Central memory CD8-positive, alpha-beta T cell (primary cell): ENCODE data around the gene OCA2.

Experiments used
- ATAC-seq: fragments of 150-1000 bp; cut with Tn5 transposase; replicated peaks from 2 replicates; pipeline ENCODE4 v1.10.0; 2022; ENCODE audit warnings: mild to moderate bottlenecking, moderate FRiP score, moderate number of reproducible peaks; ENCODE audit not compliant: poor library complexity, severe bottlenecking; ENCODE audit errors: extremely low read depth
- DNase-seq, 2 donors: peaks; one replicate each; pipeline ENCODE4 v3.0.0; 2021; ENCODE audit warnings: low spot score in 2 of 2
- H3K27ac Mint-ChIP-seq: one replicate; pipeline ENCODE4 v1.8.0; 2022; ENCODE audit warnings: low read depth, mild to moderate bottlenecking, moderate library complexity, mixed read lengths
- H3K27me3 Mint-ChIP-seq: one replicate; pipeline ENCODE4 v1.8.0; 2022; ENCODE audit warnings: mixed read lengths
- H3K36me3 Mint-ChIP-seq: one replicate; pipeline ENCODE4 v1.8.0; 2022; ENCODE audit warnings: mild to moderate bottlenecking, moderate library complexity, mixed read lengths; ENCODE audit not compliant: insufficient read depth
- H3K4me1 Mint-ChIP-seq: one replicate; pipeline ENCODE4 v1.8.0; 2022; ENCODE audit warnings: mixed read lengths
- H3K4me3 Mint-ChIP-seq: one replicate; pipeline ENCODE4 v1.8.0; 2022; ENCODE audit warnings: mild to moderate bottlenecking, moderate library complexity, mixed read lengths
- H3K9me3 Mint-ChIP-seq: one replicate; pipeline ENCODE4 v1.8.0; 2022; ENCODE audit warnings: mixed read lengths

The OCA2 gene

DNA sequence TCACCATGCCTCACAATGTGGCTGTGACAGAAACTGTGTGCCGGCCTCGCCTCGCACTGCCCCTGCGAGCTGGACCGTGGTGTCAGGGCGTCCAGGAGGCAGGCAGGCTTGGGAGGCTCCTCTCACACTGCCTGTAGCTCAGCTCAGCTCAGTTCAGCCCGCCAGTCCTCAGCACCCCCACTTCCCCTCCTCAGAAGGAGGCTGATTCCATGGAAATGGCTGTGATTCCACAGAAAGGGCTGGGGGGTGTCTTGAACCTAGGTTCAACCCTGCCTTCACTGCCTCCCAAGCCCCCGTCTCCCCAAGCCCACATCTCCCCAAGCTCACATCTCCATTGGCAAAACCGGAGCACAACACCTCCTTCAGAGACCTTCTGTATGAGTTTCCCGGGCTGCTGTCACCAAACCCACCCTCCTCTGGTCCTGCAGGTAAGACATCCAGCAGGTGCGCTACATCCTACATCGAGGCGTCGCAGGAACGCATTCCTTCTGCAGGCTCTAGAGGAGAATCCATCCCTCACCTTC lies 94.0 kb downstream of the OCA2 start:
- no peak for DNase-seq
- no peak for ATAC-seq
- Mint-ChIP-seq H3K27me3 (peaks cover 10% of the 10 kb centered on the region), H3K4me1 (no peaks in the 10 kb centered on the region), H3K9me3 (peaks cover 6% of the 10 kb centered on the region), H3K4me3 (no peak overlapping the region), H3K36me3 (no peaks in the 10 kb centered on the region), H3K27ac (no peak overlapping the region)

DNA sequence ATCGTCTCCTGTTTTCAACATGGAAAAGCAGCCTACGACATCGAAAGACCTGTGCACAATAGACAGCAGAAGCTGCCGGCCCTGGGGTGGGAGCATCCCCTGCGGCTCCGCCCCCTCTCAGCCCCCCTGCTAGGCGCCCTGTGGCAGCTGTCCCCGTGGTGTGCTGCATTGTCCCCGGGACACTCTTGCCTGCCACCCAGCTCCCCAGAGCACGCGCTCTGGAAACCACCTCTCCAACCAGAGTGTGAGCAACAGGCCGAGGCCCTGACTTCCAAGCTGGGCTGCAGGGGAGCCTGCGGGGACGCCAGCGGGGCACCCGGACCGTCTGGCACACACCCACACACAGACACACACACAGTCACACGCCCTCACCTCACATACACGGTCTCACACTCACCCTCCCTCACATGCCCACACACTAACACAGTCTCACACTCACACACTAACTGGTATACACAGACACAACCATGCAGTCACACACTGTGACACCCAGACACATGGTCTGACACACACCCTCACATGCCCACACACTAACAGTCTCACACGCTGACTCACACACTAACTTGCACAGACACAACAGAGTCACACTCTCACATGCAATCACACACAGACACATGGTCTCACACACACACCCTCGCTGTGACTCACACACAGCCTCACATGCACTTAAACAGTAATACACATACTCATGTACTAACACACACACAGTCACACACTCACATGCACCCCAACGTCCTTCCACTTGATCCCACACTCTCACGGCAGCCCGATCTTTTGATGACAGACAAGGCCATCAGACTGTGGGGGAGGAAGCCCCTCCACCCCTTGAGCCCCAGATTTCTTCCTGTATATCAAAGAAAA lies 94.7 kb downstream of the OCA2 start:
- Mint-ChIP-seq H3K27me3 (peaks cover 10% of the 10 kb centered on the region), H3K9me3 (peaks cover 6% of the 10 kb centered on the region), H3K4me3 (no peak overlapping the region), H3K27ac (no peak overlapping the region), H3K4me1 (no peaks in the 10 kb centered on the region), H3K36me3 (no peaks in the 10 kb centered on the region)
- ATAC-seq, result no peak
- DNase-seq, result no peak

DNA sequence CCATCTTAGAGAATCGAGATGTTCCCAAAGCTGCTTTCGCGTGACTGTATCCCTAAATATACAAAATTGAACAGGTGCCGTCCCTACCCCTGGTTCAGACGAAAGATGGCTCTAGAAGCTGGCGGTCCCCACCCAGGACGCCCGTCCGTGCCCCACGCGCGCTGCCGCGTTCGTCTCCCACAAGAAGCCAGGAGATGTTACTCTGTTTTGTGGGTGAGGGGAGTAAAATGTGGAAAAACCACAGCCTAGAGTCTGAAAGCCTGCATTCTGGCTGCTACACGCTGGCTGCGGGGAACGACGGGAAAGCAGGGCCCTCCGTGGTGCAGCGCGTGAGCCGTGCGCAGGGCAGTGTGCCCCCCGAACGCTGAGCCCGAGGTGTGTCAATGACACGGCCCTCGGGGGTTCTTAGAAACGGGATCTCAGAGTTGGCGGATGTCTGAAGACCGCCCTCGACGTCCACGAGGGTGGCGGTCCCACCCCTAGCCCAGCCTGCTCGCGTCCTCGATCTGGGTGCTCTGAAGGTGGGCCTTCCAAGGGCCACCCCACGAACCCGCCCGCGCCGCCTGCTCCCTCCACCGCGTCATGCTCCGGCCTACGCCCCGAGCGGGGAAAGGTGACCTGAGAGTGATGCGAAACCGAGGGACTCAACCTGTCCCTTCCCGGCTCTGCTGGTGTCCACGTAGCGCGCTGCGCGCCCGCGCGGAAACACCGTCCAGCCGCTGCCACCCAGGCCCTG lies 95.6 kb downstream of the OCA2 start:
- DNase-seq (no peak), ATAC-seq (no peak)
- H3K27ac Mint-ChIP-seq, result no peak overlapping the region
- H3K4me1 Mint-ChIP-seq, result no peaks in the 10 kb centered on the region
- H3K4me3 Mint-ChIP-seq, result no peak overlapping the region
- H3K27me3 Mint-ChIP-seq, result peaks cover 10% of the 10 kb centered on the region
- H3K36me3 Mint-ChIP-seq, result no peaks in the 10 kb centered on the region
- H3K9me3 Mint-ChIP-seq, result peaks cover 6% of the 10 kb centered on the region

DNA sequence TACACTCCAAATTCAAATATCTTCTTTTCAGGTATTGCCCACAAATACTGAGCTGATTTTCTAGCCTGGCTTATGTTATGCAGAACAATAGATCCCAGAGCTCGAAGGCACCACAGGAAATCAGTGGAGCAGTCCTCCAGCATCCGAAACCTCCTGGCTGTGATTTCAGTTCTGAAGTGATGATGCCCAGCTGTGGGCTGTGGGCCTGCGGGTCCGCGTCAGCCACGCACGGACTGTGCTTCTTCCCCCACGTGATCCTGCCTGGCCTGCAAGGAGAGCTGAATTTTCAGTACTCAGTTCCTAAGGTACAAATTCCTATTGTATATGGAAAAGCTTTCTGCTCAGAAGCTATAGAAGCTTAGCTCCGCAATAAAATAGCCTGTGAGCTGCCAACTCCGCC lies 96.2 kb downstream of the OCA2 start:
- no peak for ATAC-seq
- Mint-ChIP-seq H3K27ac (no peak overlapping the region), H3K27me3 (peaks cover 10% of the 10 kb centered on the region), H3K9me3 (peaks cover 6% of the 10 kb centered on the region), H3K36me3 (no peaks in the 10 kb centered on the region), H3K4me1 (no peaks in the 10 kb centered on the region), H3K4me3 (no peak overlapping the region)
- no peak for DNase-seq

DNA sequence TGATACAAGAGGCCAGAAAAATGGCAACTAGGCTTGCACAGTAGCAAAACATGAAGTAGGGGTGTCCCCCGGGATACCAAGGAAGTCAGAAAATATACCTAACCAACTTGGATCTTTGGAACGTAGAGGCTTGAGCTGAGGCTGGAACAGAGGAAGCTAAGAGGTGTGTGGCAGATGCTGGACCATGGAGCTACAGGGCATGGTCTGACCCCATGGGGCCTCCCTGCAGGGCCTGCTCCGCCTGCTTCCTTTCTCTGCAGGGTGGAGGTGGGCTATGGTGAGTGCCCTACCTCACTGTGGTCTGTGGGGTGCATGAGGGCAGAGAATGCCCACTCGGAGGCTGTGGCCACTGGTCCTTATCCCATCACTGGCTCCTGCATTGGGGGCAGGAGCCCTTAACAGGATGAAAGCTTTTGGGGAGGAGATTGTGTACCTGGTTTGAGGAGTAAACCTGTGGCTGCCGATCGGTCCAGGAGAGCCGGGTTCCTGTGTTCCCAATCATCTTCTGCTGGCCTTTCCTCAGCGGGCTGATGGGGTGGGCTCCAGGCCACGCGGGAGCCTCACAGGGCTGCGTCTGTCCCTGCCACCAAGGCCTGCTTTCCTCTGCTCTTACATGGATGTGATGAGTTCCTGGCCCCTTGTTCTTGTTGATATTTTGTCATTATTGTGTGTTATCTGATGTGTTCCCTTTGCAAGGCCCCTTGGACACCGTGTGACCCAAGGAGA lies 96.8 kb downstream of the OCA2 start:
- H3K27ac Mint-ChIP-seq, result no peak overlapping the region
- peaks cover 10% of the 10 kb centered on the region for H3K27me3 Mint-ChIP-seq
- no peak overlapping the region for H3K4me3 Mint-ChIP-seq
- DNase-seq, result no peak
- no peaks in the 10 kb centered on the region for H3K36me3 Mint-ChIP-seq
- H3K4me1 Mint-ChIP-seq, result no peaks in the 10 kb centered on the region
- peaks cover 6% of the 10 kb centered on the region for H3K9me3 Mint-ChIP-seq
- no peak for ATAC-seq

DNA sequence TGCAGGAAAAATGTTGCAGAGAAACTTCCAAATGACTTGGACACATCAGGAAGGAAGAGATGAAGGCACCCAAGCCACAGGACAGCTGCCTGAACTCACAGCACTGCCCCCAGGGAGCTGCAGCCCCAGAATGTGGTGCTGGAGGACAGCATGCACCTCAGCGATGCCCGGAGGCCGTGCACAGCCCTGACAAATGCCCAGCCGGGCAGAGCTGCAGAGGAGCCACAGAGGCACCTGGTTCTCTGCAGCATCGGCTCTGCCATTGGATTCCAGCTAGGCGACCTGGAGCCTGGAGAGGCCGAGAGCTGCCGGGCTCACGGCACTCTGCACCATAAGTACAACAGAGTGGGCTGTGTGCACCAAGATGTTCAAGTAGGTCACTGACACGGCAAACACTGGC lies 97.5 kb downstream of the OCA2 start:
- H3K9me3 Mint-ChIP-seq, result peaks cover 11% of the 10 kb centered on the region
- no peak overlapping the region for H3K27ac Mint-ChIP-seq
- no peaks in the 10 kb centered on the region for H3K4me1 Mint-ChIP-seq
- DNase-seq, result no peak
- no peak overlapping the region for H3K4me3 Mint-ChIP-seq
- H3K36me3 Mint-ChIP-seq, result no peaks in the 10 kb centered on the region
- ATAC-seq, result no peak
- H3K27me3 Mint-ChIP-seq, result peaks cover 14% of the 10 kb centered on the region

DNA sequence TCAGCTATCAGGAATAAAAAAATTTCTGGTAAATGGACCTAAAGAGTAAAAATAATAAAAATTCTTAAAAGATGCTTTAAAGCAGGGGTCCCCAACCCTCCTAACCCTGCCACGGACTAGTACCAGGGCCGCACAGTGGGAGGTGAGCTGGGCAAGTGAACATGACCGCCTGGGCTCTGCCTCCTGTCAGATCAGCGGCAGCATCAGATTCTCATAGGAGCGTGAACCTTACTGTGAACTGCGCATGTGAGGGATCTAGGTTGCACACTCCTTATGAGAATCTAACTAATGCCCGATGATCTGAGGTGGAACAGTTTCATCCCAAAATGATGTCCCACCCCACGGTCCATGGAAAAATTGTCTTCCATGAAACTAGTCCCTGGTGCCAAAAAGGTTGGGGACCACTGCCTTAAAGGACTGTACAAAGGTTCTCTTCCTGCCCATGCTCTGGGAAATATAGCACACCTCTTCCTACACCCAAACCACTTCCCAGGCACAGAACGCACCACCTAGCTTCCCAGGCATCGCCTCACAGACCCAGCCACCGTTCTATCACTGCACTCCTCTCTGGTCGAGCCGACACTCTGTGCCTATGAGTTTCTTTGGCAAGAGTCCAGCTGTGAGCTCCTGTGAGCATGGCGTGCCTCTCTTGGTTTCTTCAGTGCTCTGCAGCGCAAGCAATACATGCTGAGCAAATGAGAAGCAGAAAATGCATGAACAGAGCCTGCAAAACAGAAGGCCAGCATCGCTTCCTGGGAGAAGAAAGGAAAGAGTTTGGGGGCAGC lies 104.9 kb downstream of the OCA2 start:
- DNase-seq (no peak), ATAC-seq (no peak)
- Mint-ChIP-seq H3K4me1 (no peaks in the 10 kb centered on the region), H3K36me3 (no peaks in the 10 kb centered on the region), H3K27me3 (peaks cover 8% of the 10 kb centered on the region), H3K27ac (no peak overlapping the region), H3K4me3 (no peak overlapping the region), H3K9me3 (peaks cover 6% of the 10 kb centered on the region)

DNA sequence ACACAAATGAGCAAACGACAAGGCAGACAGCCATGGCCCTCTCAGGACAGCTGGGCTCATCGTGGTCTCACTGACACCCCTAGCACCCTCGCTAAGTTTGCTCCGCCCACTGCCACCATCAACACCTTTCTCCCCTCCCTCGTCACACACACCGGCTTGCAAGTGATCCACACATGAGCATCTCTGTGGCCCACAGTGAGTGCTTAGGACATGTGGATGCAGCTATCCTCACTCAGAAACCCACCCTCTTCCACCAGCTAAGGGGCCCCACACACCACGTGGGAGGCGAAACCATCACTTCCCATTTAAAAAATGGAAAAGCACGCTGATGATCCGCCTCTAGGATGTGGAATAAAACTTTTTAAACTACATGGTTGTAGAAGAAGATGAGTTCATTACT lies 105.6 kb downstream of the OCA2 start:
- Mint-ChIP-seq H3K4me3 (no peak overlapping the region), H3K9me3 (peaks cover 6% of the 10 kb centered on the region), H3K27ac (no peak overlapping the region), H3K36me3 (no peaks in the 10 kb centered on the region), H3K4me1 (no peaks in the 10 kb centered on the region), H3K27me3 (peaks cover 8% of the 10 kb centered on the region)
- DNase-seq (no peak), ATAC-seq (no peak)

DNA sequence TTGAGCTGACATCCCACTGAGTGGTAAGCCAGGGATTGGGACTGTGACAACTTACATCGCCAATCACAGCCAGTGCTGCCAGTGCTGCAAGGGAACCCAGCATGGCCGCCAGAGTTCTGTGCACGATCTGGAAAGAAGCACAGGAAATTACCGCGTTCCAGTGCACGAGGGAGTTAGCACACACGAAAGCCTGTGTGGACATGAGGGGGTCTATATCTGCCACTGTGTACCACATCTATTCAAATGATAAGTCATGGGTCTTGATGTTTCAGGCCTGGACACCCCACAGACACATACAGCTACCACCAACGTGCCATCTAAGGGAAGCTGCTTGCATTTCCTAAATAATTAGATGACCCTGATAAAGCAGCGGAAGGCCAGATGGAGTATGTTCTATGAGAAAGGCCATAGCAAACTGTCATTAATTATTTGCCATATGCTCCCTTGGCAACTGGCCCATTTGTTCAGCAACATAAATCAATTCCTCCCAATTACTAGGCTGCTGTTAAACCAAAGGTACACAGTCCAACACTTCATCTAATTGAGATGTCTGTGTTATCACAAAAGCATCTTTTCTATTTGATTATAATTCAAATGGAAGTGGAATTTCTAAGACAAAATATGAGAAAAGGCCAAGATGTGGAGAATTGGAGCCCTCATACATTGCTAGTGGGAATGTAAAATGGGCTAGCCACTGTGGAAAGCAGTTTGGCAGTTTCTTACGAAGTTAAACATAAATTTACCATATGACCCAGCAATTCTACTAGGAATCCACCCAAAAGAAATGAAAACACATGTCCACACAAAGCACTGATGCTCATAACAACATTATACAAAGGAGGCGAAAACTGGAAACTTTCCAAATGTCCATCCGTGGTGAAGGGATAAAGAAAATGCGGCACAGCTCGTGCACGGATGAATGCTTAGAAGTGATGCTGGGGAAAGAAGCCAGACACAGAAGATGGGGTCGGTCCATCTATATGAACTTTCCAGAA lies 108.3 kb downstream of the OCA2 start:
- no peak overlapping the region for H3K27ac Mint-ChIP-seq
- H3K27me3 Mint-ChIP-seq, result no peaks in the 10 kb centered on the region
- no peak overlapping the region for H3K4me3 Mint-ChIP-seq
- H3K9me3 Mint-ChIP-seq, result no peaks in the 10 kb centered on the region
- no peak for DNase-seq
- no peaks in the 10 kb centered on the region for H3K4me1 Mint-ChIP-seq
- no peak for ATAC-seq
- no peaks in the 10 kb centered on the region for H3K36me3 Mint-ChIP-seq

DNA sequence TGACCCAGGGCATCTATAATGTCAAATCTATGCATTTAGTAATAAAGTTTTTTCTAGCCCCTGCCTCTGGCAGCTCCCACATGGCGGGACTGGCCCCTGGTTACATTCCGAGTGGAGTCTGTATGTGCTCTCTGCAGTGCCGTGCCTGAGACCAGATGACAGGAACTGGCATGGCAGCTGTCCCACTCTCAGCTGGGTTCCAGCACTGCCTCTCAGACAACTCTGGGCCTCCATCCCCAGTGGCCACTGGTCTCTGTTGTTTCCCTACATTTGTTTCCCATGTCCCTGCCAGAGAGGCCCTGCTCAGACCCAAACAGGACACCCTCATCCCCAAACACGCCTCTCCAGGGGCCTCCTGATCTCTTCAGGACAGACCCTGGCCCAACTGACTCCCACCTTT lies 109.3 kb downstream of the OCA2 start:
- Mint-ChIP-seq H3K9me3 (peaks cover 2% of the 10 kb centered on the region), H3K4me1 (no peaks in the 10 kb centered on the region), H3K36me3 (no peaks in the 10 kb centered on the region), H3K27me3 (no peaks in the 10 kb centered on the region), H3K27ac (no peak overlapping the region), H3K4me3 (no peak overlapping the region)
- DNase-seq (no peak), ATAC-seq (no peak)

DNA sequence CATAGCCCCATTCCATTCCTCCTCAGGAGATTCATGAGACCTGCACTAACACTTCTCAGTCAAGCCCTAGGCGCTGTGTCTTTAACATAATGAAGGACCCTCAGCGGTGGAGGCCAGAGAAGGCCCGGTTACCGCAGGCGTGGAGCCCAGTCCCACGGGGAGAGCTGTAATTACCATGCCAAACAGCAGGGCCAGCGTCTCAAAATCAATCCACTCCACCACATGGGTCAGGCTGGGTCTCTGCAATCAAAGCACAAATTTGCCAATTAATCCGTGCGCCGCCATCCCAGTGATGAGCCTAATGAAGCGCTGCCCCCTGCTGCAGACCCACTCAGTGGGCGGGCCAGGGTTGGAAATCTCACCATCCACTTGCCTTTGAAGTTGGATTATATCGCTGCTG lies 109.7 kb downstream of the OCA2 start:
- no peak overlapping the region for H3K27ac Mint-ChIP-seq
- no peaks in the 10 kb centered on the region for H3K27me3 Mint-ChIP-seq
- H3K9me3 Mint-ChIP-seq, result peaks cover 4% of the 10 kb centered on the region
- DNase-seq (no peak), ATAC-seq (no peak)
- H3K4me1 Mint-ChIP-seq, result no peaks in the 10 kb centered on the region
- no peaks in the 10 kb centered on the region for H3K36me3 Mint-ChIP-seq
- no peak overlapping the region for H3K4me3 Mint-ChIP-seq
